Neural cell (in vitro differentiated cells): Measurements from ENCODE around the gene SLC6A3. TPM values are rescaled to one million over a fixed set of nuclear protein-coding genes. Genes with fewer than 3 reads are reported as not detected.

Source experiments
- H2AFZ ChIP-seq: fragments of 200-600, 300-800 bp; sonication (generic), shearing (Covaris generic); 2 replicates; pipeline ENCODE4 v1.6.0; 2014; ENCODE audit warnings: low read depth, mild to moderate bottlenecking, antibody characterized with exemption, low read length, moderate library complexity
- H3F3A ChIP-seq: fragments of 200-600 bp; shearing (Covaris generic); 2 replicates; pipeline ENCODE4 v1.6.1; 2016; ENCODE audit warnings: mild to moderate bottlenecking, moderate library complexity, mixed read lengths, antibody characterized with exemption, low read length; ENCODE audit not compliant: insufficient read depth, poor library complexity, severe bottlenecking
- H3K27ac ChIP-seq: fragments of 200-600, 300-800 bp; sonication (generic), shearing (Covaris generic); 2 replicates; pipeline ENCODE4 v1.5.1; 2014; ENCODE audit warnings: mild to moderate bottlenecking, low read length, moderate library complexity
- H3K27me3 ChIP-seq: fragments of 300-800, 200-600 bp; sonication (generic), shearing (Covaris generic); 2 replicates; pipeline ENCODE4 v1.6.0; 2014; ENCODE audit warnings: mild to moderate bottlenecking, low read depth, low read length, moderate library complexity; ENCODE audit not compliant: insufficient read depth
- H3K36me3 ChIP-seq: fragments of 300-800, 200-600 bp; sonication (generic), shearing (Covaris generic); 2 replicates; pipeline ENCODE4 v1.5.1; 2014; ENCODE audit warnings: mild to moderate bottlenecking, antibody characterized with exemption, low read length, moderate library complexity; ENCODE audit not compliant: insufficient read depth
- H3K4me2 ChIP-seq: fragments of 300-800, 200-600 bp; sonication (generic), shearing (Covaris generic); 2 replicates; pipeline ENCODE4 v1.6.0; 2014; ENCODE audit warnings: mild to moderate bottlenecking, low read length
- H3K4me3 ChIP-seq: fragments of 300-800, 200-600 bp; sonication (generic), shearing (Covaris generic); 2 replicates; pipeline ENCODE4 v1.5.1; 2014; ENCODE audit warnings: mild to moderate bottlenecking, low read length, moderate library complexity
- H3K79me2 ChIP-seq: fragments of 200-600 bp; shearing (Covaris generic); replicated peaks from 2 replicates; pipeline ENCODE4 v1.6.0; 2014; ENCODE audit warnings: mild to moderate bottlenecking, low read length, moderate library complexity; ENCODE audit not compliant: insufficient read depth
- H3K9ac ChIP-seq: fragments of 300-800, 200-600 bp; sonication (generic), shearing (Covaris generic); 2 replicates; pipeline ENCODE4 v1.6.1; 2016; ENCODE audit warnings: mild to moderate bottlenecking, low read length, mixed read lengths
- H3K9me2 ChIP-seq: fragments of 200-600 bp; shearing (Covaris generic); 2 replicates; pipeline ENCODE4 v1.6.1; 2016; ENCODE audit warnings: mild to moderate bottlenecking, low read length, mixed read lengths; ENCODE audit not compliant: insufficient read depth
- H3K9me3 ChIP-seq: fragments of 200-600, 300-800 bp; sonication (generic), shearing (Covaris generic); 2 replicates; pipeline ENCODE4 v1.6.1; 2016; ENCODE audit warnings: mild to moderate bottlenecking, mixed run types, low read length, moderate library complexity, mixed read lengths
- H4K20me1 ChIP-seq: fragments of 200-600 bp; shearing (Covaris generic); 2 replicates; pipeline ENCODE4 v1.6.1; 2016; ENCODE audit warnings: mild to moderate bottlenecking, mixed run types; ENCODE audit not compliant: insufficient read depth
- CTCF ChIP-seq: fragments of 450-650 bp; IDR thresholded peaks from 2 replicates; pipeline ENCODE4 v1.5.1; 2014; ENCODE audit warnings: antibody characterized with exemption, mild to moderate bottlenecking, moderate library complexity; ENCODE audit not compliant: poor library complexity, severe bottlenecking
- EP300 ChIP-seq: fragments of 450-650 bp; conservative IDR thresholded peaks from 2 replicates; pipeline ENCODE4 v1.6.1; 2014; ENCODE audit warnings: antibody characterized with exemption, mild to moderate bottlenecking, moderate library complexity; ENCODE audit not compliant: poor library complexity, severe bottlenecking
- EZH2 ChIP-seq: fragments of 200-600, 300-800 bp; shearing (Covaris generic), sonication (generic); IDR thresholded peaks from 2 replicates; pipeline ENCODE4 v1.6.1; 2014; ENCODE audit warnings: antibody characterized with exemption, low read length, borderline replicate concordance, mild to moderate bottlenecking; ENCODE audit not compliant: insufficient read depth, poor library complexity, severe bottlenecking
- MXI1 ChIP-seq: fragments of 450-650 bp; conservative IDR thresholded peaks from 2 replicates; pipeline ENCODE4 v1.6.1; 2014; ENCODE audit warnings: antibody characterized with exemption, mild to moderate bottlenecking; ENCODE audit not compliant: poor library complexity, severe bottlenecking
- POLR2AphosphoS5 ChIP-seq: IDR thresholded peaks from 2 replicates; pipeline ENCODE4 v1.6.1; 2012
- RAD21 ChIP-seq: fragments of 450-650 bp; conservative IDR thresholded peaks from 2 replicates; pipeline ENCODE4 v1.6.1; 2014; ENCODE audit warnings: antibody characterized with exemption, mild to moderate bottlenecking, moderate library complexity
- SMC3 ChIP-seq: fragments of 450-650 bp; conservative IDR thresholded peaks from 2 replicates; pipeline ENCODE4 v1.6.1; 2014; ENCODE audit warnings: antibody characterized with exemption, mild to moderate bottlenecking, moderate library complexity; ENCODE audit not compliant: poor library complexity
- TAF1 ChIP-seq: IDR thresholded peaks from 2 replicates; pipeline ENCODE4 v1.6.1; 2012; ENCODE audit warnings: low read depth
- polyA plus RNA-seq: library from polyadenylated mRNA; depleted of rRNA; stranded (reverse); fragments of >200 nt; gene quantifications from 2 replicates; pipeline ENCODE4 v1.2.3, GENCODE V29; 2014
- TF ChIP-seq, protein P1 (sequence below): IDR thresholded peaks from 2 replicates; pipeline ENCODE4 v1.6.1; 2012; ENCODE audit warnings: borderline replicate concordance

SLC6A3 gene
- polyA plus RNA-seq, 1 donor from 2014 or later: 0.77 TPM

GRCh38 chr5:1354576-1354975, 90.7 kb downstream of the SLC6A3 start:
- Histone ChIP-seq H3K27ac (no peak overlapping the region), H4K20me1 (no peaks in the 10 kb centered on the region), H3K9me3 (no peaks in the 10 kb centered on the region), H3K4me2 (no peak overlapping the region), H3F3A (no peaks in the 10 kb centered on the region), H3K36me3 (no peaks in the 10 kb centered on the region), H2AFZ (no peak overlapping the region), H3K79me2 (no peaks in the 10 kb centered on the region), H3K9me2 (no peaks in the 10 kb centered on the region), H3K27me3 (no peaks in the 10 kb centered on the region), H3K4me3 (peak overlapping the region; percentile 15), H3K9ac (no peak overlapping the region)
- TF ChIP-seq EP300: peak; percentile 65
- no peak for TF ChIP-seq POLR2AphosphoS5

DNA sequence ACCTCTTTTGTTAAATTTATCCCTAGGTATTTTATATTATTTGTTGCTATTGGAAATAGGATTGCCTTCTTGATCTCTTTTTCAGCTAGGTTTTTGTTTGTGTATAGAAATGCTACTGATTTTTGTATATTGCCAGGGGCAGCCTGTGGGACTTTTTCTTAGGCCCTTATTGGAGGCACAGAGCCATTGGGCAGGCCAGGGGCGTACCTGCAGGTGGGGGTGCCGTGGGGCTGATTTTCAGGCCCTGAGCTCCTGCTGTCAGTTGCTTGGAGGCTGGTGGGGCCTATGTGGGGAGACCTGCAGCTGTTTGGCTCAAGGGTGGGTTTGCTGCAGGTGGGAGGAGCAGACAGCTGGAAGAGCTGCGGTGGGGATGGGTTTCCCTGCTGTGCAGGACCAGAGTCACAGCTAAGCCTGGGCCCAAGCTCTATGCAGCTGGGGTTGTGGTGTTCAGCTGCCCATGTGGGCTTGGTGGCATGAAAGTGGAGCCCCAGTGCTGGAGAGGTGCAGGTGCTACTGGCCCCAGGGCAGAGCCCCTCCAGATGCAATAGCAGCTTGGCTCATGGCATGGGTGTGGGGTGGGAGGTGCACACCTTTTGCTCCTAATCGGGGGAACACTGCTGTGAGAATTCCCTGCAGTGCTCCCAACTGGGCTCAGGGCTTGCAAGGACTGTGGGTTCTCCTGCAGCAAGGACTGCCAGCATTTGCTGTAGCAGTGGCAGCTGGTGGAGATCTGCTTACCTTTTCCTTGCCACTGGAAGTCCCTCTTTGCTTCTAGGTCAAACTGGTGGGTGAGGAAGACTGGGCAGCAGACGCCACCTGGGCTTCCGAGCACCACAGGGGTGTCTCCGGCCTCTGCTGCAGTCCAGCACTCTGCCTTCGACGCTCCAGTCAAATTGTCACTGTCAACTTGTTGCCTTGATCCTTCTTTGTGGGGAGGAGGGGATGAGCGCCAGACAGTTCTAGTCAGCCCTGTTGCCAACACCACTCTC, 92.7 kb downstream of the SLC6A3 start:
- Histone ChIP-seq H3K79me2 (no peaks in the 10 kb centered on the region), H3K4me2 (no peak overlapping the region), H3K27me3 (no peaks in the 10 kb centered on the region), H3K27ac (no peak overlapping the region), H3K9me2 (no peaks in the 10 kb centered on the region), H3K4me3 (no peak overlapping the region), H3K9me3 (no peaks in the 10 kb centered on the region), H2AFZ (no peak overlapping the region), H3K36me3 (no peaks in the 10 kb centered on the region), H3K9ac (no peak overlapping the region), H3F3A (no peaks in the 10 kb centered on the region), H4K20me1 (no peaks in the 10 kb centered on the region)
- TF ChIP-seq POLR2AphosphoS5: no peak
- TF ChIP-seq EP300: no peak
- TF ChIP-seq, protein P1, sequence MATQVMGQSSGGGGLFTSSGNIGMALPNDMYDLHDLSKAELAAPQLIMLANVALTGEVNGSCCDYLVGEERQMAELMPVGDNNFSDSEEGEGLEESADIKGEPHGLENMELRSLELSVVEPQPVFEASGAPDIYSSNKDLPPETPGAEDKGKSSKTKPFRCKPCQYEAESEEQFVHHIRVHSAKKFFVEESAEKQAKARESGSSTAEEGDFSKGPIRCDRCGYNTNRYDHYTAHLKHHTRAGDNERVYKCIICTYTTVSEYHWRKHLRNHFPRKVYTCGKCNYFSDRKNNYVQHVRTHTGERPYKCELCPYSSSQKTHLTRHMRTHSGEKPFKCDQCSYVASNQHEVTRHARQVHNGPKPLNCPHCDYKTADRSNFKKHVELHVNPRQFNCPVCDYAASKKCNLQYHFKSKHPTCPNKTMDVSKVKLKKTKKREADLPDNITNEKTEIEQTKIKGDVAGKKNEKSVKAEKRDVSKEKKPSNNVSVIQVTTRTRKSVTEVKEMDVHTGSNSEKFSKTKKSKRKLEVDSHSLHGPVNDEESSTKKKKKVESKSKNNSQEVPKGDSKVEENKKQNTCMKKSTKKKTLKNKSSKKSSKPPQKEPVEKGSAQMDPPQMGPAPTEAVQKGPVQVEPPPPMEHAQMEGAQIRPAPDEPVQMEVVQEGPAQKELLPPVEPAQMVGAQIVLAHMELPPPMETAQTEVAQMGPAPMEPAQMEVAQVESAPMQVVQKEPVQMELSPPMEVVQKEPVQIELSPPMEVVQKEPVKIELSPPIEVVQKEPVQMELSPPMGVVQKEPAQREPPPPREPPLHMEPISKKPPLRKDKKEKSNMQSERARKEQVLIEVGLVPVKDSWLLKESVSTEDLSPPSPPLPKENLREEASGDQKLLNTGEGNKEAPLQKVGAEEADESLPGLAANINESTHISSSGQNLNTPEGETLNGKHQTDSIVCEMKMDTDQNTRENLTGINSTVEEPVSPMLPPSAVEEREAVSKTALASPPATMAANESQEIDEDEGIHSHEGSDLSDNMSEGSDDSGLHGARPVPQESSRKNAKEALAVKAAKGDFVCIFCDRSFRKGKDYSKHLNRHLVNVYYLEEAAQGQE: no peak
- no peak for TF ChIP-seq TAF1
- TF ChIP-seq RAD21: no peak
- no peak for TF ChIP-seq MXI1
- TF ChIP-seq SMC3: no peak
- no peak for TF ChIP-seq CTCF
- no peak for TF ChIP-seq EZH2
